Activated CD4-positive, alpha-beta T cell treated with anti-CD3 and anti-CD28 coated beads for 1 hour (primary cell): ENCODE measurements around the gene PIGS.
"Not testable (repeated sequence)": the region's sequence is repeated elsewhere in the genome, so short reads cannot be mapped to it uniquely, and the experiment has no call there.

Source experiments
- DNase-seq: peaks from one replicate; pipeline ENCODE4 v3.0.0-alpha.2; 2020

PIGS gene

GRCh38 chr17:28528327-28529012, 42.9 kb downstream of the PIGS start:
- DNase-seq, result no peak

DNA sequence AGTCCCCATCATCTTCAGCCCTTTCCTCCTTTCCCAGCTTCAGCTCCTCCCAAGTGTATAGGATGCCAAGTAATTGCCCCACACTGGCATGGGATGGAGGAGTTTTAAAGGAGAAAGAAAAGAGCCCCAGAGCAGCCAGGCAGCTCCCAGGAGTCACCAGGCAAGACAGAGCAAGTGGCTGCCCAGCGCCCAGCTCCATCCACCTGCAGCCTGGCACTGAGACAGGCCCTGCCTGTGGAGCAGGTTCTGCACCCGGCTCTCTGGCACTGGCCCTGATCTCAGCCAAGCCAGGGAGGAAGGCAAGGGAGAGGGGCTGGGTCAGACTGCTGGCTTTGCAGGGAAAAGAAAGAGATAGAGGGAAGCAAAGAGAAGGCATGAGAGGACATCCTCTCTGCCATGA, 43.5 kb downstream of the PIGS start:
- no peak for DNase-seq

GRCh38 chr17:28527181-28527681, 44.1 kb downstream of the PIGS start:
- no peak for DNase-seq

DNA sequence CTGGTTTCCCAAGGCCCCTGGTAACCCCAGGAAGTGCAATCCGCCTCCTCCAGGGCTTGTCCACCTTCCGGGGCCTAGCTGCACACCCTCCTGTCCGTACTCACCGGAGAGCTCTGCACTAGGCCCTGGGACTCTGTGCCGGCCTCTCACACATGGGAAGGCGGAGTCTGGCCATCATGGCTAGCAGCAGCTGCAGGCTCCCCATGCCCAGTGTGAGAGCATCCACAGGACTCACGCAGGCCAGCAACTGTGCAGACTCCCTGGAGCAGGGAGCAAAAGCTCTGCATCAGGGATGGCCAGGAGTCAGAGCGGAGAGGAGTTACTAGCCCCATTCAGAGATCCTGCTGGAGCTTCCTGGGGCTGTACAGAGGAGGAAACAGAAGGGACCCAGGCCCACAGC, 44.9 kb downstream of the PIGS start:
- no peak for DNase-seq

DNA sequence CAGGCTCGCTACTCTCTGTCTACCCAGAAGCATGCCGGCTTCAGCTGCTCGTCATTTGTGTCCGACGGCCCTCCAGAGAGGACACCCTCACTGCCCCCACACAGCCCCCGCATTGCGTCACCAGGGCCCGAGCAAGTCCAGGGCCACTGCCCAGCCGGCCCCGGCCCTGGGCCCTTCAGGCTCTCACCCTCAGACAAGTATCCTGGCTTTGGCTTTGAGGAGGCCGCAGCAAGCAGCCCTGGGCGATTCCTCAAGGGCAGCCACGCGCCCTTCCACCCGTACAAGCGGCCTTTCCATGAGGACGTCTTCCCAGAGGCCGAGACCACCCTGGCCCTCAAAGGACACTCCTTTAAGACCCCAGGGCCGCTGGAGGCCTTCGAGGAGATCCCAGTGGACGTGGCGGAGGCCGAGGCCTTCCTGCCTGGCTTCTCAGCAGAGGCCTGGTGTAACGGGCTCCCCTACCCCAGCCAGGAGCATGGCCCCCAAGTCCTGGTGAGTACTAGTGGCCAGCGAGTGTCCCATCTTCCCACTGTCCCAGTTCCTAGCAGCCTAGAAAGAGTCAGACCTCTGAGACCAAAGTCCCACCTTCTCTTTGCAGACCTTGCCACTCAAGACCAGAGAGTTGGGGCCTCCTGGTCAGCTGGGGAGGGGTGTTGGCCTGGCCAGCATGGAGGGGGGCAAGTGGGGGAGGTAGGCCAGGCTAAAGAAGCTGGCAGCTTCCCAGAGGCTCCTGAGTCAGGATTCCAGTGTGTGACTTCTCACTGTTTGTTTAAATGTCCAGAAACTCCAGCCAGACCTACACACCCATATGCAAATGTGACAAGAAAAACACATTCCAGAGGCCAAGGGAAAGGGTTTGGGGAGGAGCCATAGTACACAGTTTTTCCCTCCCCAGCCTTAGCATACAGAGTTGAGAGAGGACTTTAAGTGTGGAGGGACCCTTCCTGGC, 46.6 kb downstream of the PIGS start:
- DNase-seq, result no peak

DNA sequence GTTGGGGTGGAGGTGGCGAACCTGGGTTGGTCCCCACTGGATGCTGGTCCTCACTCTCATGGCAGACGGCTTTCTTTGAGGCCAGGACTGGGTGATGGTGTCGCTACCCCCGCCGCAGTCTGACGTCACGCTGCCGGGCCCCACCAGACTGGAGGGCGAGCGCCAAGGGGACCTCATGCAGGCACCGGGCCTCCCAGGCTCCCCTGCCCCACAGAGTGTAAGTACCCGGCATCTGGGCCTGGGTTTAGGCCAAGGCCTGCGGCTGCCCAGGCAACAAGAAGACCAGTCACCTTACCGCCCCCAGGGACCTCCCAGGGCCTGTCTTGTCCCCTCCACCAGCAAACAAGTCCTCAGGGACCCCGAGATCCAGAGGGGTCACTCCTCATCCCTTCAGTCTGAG, 47.4 kb downstream of the PIGS start:
- DNase-seq, result no peak

DNA sequence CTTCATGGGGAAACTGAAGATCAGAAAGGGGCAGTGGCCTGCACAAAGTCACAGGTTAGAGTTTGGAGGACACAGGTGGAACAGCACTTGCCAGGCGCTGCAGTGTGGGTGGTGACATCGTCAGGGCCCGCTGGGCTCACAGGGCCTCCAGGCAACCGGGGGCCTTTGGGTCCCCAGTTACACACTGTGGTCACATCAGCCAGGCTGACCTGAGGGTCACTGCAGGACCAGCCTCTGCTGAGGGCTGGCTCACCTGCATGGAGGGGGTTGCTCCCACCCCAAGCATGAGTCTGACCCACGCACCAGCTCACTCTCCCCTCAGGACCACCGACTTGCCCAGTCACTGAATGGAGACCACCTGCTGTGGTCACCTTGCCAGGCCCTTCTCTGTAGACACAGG, 48.1 kb downstream of the PIGS start:
- no peak for DNase-seq

GRCh38 chr17:28522281-28522680, 49.0 kb downstream of the PIGS start:
- not testable (repeated sequence) for DNase-seq

DNA sequence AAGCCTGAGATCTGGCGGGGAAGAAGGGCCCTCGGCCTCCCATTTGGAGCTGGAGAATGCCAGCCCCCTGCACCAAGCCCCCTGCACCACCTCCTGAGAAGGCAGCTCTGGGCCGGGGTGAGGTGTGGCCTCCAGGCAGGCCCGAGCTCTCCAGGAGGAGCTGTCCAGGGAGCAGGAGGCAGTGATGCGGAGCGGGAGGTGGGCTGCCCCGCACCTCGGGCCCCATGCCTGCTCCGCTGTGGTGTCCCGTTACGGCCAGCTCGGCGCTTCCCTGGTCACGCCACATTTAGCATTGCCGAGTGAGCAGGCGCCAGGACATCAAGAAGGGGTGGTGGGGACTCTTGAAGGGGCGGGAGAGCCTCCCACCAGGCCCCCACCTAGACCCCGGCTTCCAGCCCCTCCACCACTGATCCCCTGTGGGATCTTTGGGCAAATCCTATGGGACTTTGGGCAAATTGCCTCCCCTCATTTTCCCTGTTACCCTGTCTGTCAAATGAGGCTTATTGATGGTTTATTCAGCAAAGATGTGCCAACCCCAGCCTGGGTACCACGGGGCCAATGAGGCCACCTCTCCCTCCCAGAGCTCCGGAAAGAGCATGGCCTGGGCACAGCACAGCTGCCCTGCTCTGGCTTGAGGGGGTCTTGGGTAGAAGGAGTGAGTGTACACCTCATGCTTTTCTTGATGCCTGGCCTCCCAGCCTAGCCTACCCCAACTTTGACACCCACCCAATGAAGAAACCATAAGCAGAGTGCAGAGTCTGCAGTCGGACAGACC, 49.8 kb downstream of the PIGS start:
- DNase-seq, result no peak

DNA sequence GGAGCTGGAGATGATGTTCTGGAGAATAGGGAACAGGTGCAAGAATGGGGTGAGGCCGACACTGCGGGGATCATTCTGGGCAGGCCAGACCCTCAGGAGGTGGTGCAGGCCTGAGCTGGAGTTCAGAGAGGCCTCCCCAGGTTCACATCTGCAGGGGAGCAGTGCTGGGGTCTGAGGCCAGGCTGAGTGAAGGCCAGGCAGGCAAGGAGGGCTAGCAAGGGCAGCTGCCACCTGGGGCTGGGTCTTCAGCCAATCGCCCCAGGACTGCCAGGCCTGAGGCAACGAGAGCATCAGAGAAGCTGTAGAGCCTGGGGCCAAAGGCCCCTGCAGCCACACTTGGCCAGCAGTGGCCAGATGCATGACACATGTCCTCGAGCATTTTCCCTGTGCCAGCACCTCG, 50.6 kb downstream of the PIGS start:
- no peak for DNase-seq

DNA sequence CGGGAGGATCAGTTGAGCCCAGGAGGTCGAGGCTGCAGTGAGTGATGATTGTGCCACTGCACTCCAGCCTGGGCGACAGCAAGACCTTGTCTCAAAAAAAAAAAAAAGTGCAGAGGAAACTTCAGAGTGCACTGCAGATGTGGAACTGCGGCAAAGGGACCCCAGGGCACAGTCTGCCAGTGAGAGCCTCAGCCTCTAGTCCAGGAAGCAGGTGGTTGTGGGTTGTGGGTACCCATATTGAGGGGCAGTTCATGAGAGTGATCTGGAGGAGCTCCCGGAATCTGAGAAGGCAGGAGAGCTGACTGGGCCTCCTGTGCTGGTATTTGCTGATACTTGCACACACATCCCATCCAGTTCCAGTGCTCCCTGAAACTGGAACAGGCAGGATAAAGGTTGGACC, 52.1 kb downstream of the PIGS start:
- DNase-seq, result no peak

GRCh38 chr17:28518578-28518977, 52.7 kb downstream of the PIGS start:
- DNase-seq, result no peak

DNA sequence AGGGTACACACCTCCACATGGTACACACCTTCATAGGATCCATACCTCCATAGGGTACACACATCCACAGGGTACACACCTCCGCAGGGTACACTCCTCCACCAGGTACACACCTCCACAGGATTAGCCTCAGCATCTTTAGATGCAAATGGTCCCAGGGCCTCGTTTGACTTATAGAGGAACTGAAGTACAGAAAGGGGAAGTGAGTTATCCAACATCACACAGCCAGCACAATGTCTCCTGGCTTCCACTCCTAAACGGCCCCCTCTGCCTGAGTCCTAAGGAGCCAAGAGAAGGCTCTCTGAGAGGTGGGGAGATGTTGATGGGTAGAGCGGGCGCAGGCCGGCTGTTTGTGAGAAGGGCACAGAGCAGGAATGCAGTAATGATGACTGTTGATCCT, 53.2 kb downstream of the PIGS start:
- DNase-seq, result no peak

GRCh38 chr17:28515518-28515917, 55.8 kb downstream of the PIGS start:
- no peak for DNase-seq

GRCh38 chr17:28514561-28515002, 56.7 kb downstream of the PIGS start:
- no peak for DNase-seq

DNA sequence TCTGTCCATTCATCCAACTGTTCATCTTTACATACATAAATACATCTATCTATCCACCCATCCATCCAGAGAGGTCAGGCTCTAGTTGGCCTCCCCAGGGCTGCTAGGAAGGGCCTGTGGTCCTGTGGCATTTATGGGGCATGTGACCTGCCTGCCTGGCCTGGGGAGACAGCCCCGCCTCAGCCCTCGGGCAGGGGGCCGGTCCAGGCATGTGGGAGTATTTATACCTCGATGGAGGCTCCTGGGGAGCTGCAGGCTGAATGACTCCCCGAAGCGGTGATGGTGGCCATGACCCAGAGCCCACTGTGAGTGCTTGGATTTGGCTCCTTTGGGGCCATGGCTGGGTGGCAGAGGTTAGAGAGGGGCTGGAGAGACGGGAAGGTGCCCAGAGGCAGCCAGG, 57.8 kb downstream of the PIGS start:
- DNase-seq, result no peak

GRCh38 chr17:28511858-28512461, 59.4 kb downstream of the PIGS start:
- DNase-seq, result no peak

DNA sequence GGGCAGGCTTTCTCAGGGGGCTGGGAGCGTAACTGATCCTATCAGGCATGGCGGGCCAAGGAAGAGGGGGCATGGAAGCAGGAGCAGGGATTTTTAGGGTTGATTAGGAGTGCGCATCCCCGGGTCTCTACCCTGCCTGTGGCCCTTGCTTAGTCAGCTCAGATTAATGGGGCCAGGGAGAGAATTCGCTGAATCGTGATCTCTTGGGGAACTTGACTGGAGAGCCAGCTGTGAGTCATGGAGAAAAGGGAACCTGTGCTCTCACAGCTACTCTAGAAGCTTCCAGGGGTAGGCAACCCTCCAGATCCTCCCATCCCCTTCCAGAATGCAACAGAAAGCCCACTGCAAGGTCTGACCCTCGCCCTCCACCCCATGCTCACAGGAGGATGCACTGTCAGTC, 61.5 kb downstream of the PIGS start:
- DNase-seq, result no peak

DNA sequence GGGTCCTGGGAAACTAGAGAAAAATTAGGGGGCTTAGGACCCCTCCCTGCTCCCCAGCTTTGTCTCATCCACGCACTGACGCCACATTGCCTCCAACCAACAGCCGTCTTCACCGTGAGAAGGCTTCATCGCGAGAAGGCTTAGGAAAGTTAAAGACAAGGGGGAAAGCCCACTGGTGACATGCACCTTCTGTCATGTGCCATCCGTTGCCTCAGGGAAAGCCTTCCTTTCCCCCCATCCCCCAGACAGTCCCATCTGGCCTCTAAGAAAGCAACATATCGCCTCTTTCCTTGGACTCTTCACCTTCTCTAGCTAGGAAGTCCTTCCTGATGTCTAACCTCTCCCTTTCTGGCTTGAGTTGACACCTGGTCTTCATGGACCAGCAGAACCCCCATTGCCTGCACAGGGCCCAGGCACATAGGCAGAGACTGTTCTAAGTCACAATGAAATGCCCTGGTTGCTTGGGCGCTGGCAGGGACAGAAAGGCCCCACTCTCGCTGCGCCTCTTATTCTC, 63.1 kb downstream of the PIGS start:
- no peak for DNase-seq

GRCh38 chr17:28507567-28508203, 63.6 kb downstream of the PIGS start:
- no peak for DNase-seq

GRCh38 chr17:28506763-28507487, 64.4 kb downstream of the PIGS start:
- no peak for DNase-seq
